ENCODE measurements around the gene TSPO2. TPM values are rescaled to one million over a fixed set of nuclear protein-coding genes. Genes with fewer than 3 reads are reported as not detected.
A peak's percentile ranks its signal among the peaks of the same experiment; 100 is the strongest.

The TSPO2 gene
- total and polyA plus RNA-seq, 2 of the 13 experiments (the other 11 are each of a cell fraction or from before 2014, with no cell fraction given) = 0.55 TPM; not detected in 1

- TF ChIP-seq PRDM15 (CRISPR knock-in tag; IDR thresholded peaks at IDR 0.05) (peak; percentile 42; the same call in 1 of the 2 replicates), DMAP1 (CRISPR knock-in tag; IDR thresholded peaks at IDR 0.05) (peak; percentile 57; the same call in 1 of the 2 replicates), MTF2 (CRISPR knock-in tag; IDR thresholded peaks at IDR 0.05; ENCODE audit: borderline replicate concordance) (no peak), ZNF576 (CRISPR knock-in tag; IDR thresholded peaks at IDR 0.05) (peak; percentile 54; the same call in 1 of the 2 replicates), KLF12 (CRISPR knock-in tag; IDR thresholded peaks at IDR 0.05; ENCODE audit: borderline replicate concordance) (peak; percentile 42; the same call in 1 of the 2 replicates), ZMAT5 (CRISPR knock-in tag; IDR thresholded peaks at IDR 0.05; ENCODE audit: borderline replicate concordance, low read depth) (no peak), HOXD1 (CRISPR knock-in tag; IDR thresholded peaks at IDR 0.05) (peak; percentile 82; the same call in 1 of the 2 replicates), TEAD3 (CRISPR knock-in tag; optimal IDR thresholded peaks at IDR 0.05; ENCODE audit: borderline replicate concordance) (peak; percentile 18), GABPB1 (CRISPR knock-in tag; IDR thresholded peaks at IDR 0.05) (peak; percentile 87), ZFP41 (CRISPR knock-in tag; IDR thresholded peaks at IDR 0.05; ENCODE audit: borderline replicate concordance) (0 out of 2 replicates have a peak, but pooled peaks have one; percentile 61), MED13 (CRISPR knock-in tag; IDR thresholded peaks at IDR 0.05) (0 out of 2 replicates have a peak, but pooled peaks have one; percentile 47), ZNF337 (CRISPR knock-in tag; IDR thresholded peaks at IDR 0.05; ENCODE audit: borderline replicate concordance, low read depth) (no peak), NFAT5 (CRISPR knock-in tag; IDR thresholded peaks at IDR 0.05) (no peak; the same call in 1 of the 2 replicates), PHF21A (CRISPR knock-in tag; IDR thresholded peaks at IDR 0.05) (no peak), ZNF737 (CRISPR knock-in tag; IDR thresholded peaks at IDR 0.05; ENCODE audit: borderline replicate concordance) (no peak), KLF9 (CRISPR knock-in tag; IDR thresholded peaks at IDR 0.05; ENCODE audit: low read depth) (no peak), PHF5A (CRISPR knock-in tag; IDR thresholded peaks at IDR 0.05; ENCODE audit: low read depth, unreplicated experiment) (no peak), BRD4 (CRISPR knock-in tag; IDR thresholded peaks at IDR 0.05) (peak; percentile 83), HOXA7 (CRISPR knock-in tag; IDR thresholded peaks at IDR 0.05) (no peak), SAFB2 (CRISPR knock-in tag; IDR thresholded peaks at IDR 0.05; ENCODE audit: borderline replicate concordance, low read depth) (peak; percentile 51; the same call in 1 of the 2 replicates)
These were observed 14.3 kb upstream of the TSPO2 start (continued) for GRCh38 chr6:41027799-41028560.

Measured in HepG2 (cell line).